Measurements from ENCODE around the gene CPM.

- TF ChIP-seq CTCF (IDR thresholded peaks at IDR 0.05): no peak
- no peak for TF ChIP-seq ZFX (IDR thresholded peaks at IDR 0.05; ENCODE audit: borderline replicate concordance)
Measured at GRCh38 chr12:68894276-68894855, 38.6 kb downstream of the CPM start.

Measured in 22Rv1 (cell line).